Ovary (tissue), 9 donors: ENCODE data around the gene EZH1. TPM values are rescaled to one million over a fixed set of nuclear protein-coding genes. Genes with fewer than 3 reads are reported as not detected.
A peak's percentile ranks its signal among the peaks of the same experiment; 100 is the strongest.

Experiments used
- DNase-seq, 5 donors: peaks; one replicate each; pipeline ENCODE4 v3.0.0-alpha.2; 2019 to 2020
- H3K27ac ChIP-seq, 2 donors: fragments of 200-600 bp; one replicate each; pipeline versions ENCODE4 v1.5.1 to v1.8.0; 2019 to 2022
- H3K27me3 ChIP-seq: fragments of 200-600 bp; one replicate; pipeline ENCODE4 v1.8.0; 2022
- H3K36me3 ChIP-seq: fragments of 200-600 bp; sonication (generic); one replicate; pipeline ENCODE4 v1.5.1; 2019
- H3K4me1 ChIP-seq: one replicate; pipeline ENCODE4 v1.8.1; 2013; ENCODE audit warnings: mild to moderate bottlenecking, moderate library complexity; ENCODE audit not compliant: insufficient read depth
- H3K4me3 ChIP-seq: fragments of 200-600 bp; sonication (generic); one replicate; pipeline ENCODE4 v1.5.1; 2017
- H3K9me3 ChIP-seq, 2 donors: fragments of 200-600 bp in 1 of 2; sonication (generic) in 1 of 2; one replicate each; pipeline versions ENCODE4 v1.5.1 to v1.8.1; 2013 to 2019; ENCODE audit warnings: mild to moderate bottlenecking in 1 of 2, moderate library complexity in 1 of 2
- EP300 ChIP-seq: sonication (generic); formaldehyde crosslinking; IDR thresholded peaks from one replicate; pipeline ENCODE4 v1.6.1; 2017; ENCODE audit warnings: antibody characterized with exemption
- POLR2A ChIP-seq: fragments of 450-650 bp; IDR thresholded peaks from one replicate; pipeline ENCODE4 v1.6.1; 2017; ENCODE audit warnings: antibody characterized with exemption, mild to moderate bottlenecking, moderate library complexity
- WGBS, 3 donors: extraction: QIAGEN DNeasy Blood & Tissue Kit in 1 of 3; methylation state at CpG; one replicate each; pipeline versions ENCODE4 v1.1.5 to v1.1.7; 2013 to 2017; 5-methylcytosine and 5-hydroxymethylcytosine counted together
- intact Hi-C, 4 donors: fragments of 100-400 bp; cut with DNase I; formaldehyde crosslinking; loops; one replicate each; pipeline versions ENCODE4 v1.11.0 to v1.15.1; 2022 to 2023
- polyA plus RNA-seq, 2 donors: library from polyadenylated mRNA; stranded (reverse); fragments of 200-250 nt in 1 of 2; fragments of 350-450 nt in 1 of 2; fragmentation: Illumina TruSeq in 1 of 2; extraction: RNeasy Lipid Tissue Mini Kit (QIAGEN cat#74804) in 1 of 2; gene quantifications; one replicate each; pipeline ENCODE4 v1.2.3, GENCODE V29; 2013 to 2014
- total RNA-seq, 7 donors: library from RNA; depleted of rRNA in 2 of 7; stranded (reverse); fragments of >200 nt in 2 of 7; fragmentation: NEBNext Ultra II Directional in 3 of 7; extraction: Animal tissue kit (Norgen Biotek cat#: 25700) in 3 of 7; gene quantifications; one replicate each; pipeline versions ENCODE4 v1.1.0 to v1.2.4, GENCODE V29; 2016 to 2023
- TF ChIP-seq, protein P1 (sequence below), 3 donors: fragments of 450-650 bp in 2 of 3; fragments of 200-600 bp in 1 of 3; IDR thresholded peaks; one replicate each; pipeline versions ENCODE4 v1.5.1 to v1.8.0; 2016 to 2022; ENCODE audit warnings: antibody characterized with exemption in 3 of 3, mild to moderate bottlenecking in 1 of 3
- donor health status: DM: no; HTN: no; CAD: no; lungs with moderate emphysema.
- donor health status: DM: no; HTN: no; CAD: no.
- donor health status: Bipolar disorder and iron deficiency.
- donor health status: DM: yes; HTN: yes; CAD: no.
- donor health status: DM: no; HTN: no; CAD: no.
- donor health status: DM: yes; HTN: yes; CAD: no.

EZH1 gene
- total and polyA plus RNA-seq, 9 donors: 32.9 to 95.2 (median 67.8) TPM

DNA sequence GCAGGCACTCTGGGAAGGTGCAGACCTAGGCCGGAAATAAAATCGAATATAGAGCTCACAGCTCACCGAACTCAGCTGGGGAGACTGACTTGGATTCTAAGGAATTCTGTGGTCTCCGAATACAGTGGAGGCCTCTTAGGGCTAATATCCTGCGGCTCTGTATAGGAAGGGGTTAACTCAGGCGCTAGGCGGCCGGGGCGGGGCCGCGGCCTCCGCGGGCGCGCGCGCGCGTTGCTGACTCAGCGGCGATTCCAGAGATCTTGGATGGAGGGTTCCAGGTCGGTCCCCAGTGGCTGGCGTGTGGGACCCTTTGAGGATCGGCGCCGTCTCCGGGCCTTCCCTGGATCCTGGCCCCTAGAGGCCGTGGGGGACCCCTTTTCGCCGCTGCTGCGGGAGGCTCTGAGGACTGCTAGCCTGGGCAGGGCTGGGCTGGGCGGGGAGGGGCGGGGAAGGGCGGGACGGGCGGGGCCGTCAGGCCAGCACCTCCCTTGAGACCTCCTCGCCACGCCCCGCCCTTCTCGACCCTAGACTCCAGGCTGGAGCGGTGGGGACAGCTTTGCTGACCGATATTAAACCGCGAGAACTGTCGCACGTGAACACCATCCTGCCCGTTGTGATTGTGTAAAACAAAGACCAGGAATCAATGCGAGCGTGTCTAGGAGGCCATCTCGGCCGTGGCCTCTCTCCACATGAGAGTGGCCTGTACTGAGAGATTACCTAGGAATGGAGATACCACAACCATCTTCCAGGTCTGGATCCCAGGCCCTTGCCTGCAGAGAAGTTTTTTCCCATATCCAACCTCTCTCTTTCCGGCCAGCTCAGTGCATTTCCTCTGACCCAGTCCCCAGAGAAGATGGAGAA lies 66.7 kb downstream of the EZH1 start:
- intact Hi-C loops: loop anchor here in 3 of 4 donors (1.0 to 5.0 kb wide), 3 partner anchors 71 to 101 kb away; partner anchors contain the start of genes PSMC3IP (in 1 of the 3), RETREG3 (in 1 of the 3) and TUBG1 (in 1 of the 3)
- no peaks in the 10 kb centered on the region for H3K9me3 ChIP-seq
- DNase-seq: peak; percentile 77 to 91 (median 85)

GRCh38 chr17:42677012-42677857 lies 67.6 kb downstream of the EZH1 start:
- 2 to 3% (median 2%) methylated on average over 31 to 33 of the region's 33 CpGs for WGBS, 3 donors
- H3K4me1 ChIP-seq: peaks cover 20% of the 10 kb centered on the region

More for the DNA sequence above, 66.7 kb downstream of the EZH1 start:
- Histone ChIP-seq H3K36me3 (no peaks in the 10 kb centered on the region), H3K27ac (peak overlapping the region; percentile 82 to 94), H3K4me1 (peaks cover 23% of the 10 kb centered on the region), H3K4me3 (peak overlapping the region; percentile 68), H3K27me3 (no peaks in the 10 kb centered on the region)
- no peak for TF ChIP-seq EP300
- TF ChIP-seq POLR2A: peak; percentile 63
- TF ChIP-seq, protein P1, sequence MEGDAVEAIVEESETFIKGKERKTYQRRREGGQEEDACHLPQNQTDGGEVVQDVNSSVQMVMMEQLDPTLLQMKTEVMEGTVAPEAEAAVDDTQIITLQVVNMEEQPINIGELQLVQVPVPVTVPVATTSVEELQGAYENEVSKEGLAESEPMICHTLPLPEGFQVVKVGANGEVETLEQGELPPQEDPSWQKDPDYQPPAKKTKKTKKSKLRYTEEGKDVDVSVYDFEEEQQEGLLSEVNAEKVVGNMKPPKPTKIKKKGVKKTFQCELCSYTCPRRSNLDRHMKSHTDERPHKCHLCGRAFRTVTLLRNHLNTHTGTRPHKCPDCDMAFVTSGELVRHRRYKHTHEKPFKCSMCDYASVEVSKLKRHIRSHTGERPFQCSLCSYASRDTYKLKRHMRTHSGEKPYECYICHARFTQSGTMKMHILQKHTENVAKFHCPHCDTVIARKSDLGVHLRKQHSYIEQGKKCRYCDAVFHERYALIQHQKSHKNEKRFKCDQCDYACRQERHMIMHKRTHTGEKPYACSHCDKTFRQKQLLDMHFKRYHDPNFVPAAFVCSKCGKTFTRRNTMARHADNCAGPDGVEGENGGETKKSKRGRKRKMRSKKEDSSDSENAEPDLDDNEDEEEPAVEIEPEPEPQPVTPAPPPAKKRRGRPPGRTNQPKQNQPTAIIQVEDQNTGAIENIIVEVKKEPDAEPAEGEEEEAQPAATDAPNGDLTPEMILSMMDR (IDR thresholded peaks at IDR 0.05): no peak
- WGBS, 3 donors: 1% methylated on average over 50 to 53 of the region's 53 CpGs

GRCh38 chr17:42676424-42677011 lies 68.3 kb downstream of the EZH1 start, which contains the start of gene PLEKHH3:
TSS of gene PLEKHH3 (minus strand) at chr17:42676994. CDS start at chr17:42676563, 431 bp downstream.
- peaks cover 20% of the 10 kb centered on the region for H3K4me1 ChIP-seq
- H3K4me3 ChIP-seq: peak within 1 kb of the TSS; percentile 68
- no peaks in the 10 kb centered on the region for H3K9me3 ChIP-seq
- no peak for TF ChIP-seq EP300
- peak; percentile 86 for TF ChIP-seq POLR2A
- TF ChIP-seq, protein P1 (IDR thresholded peaks at IDR 0.05): peak in 2 of 3 donors; percentile 19 to 40
- no peaks in the 10 kb centered on the region for H3K27me3 ChIP-seq
- peak within 1 kb of the TSS; percentile 82 to 94 for H3K27ac ChIP-seq
- WGBS, 3 donors: 0 to 1% (median 0%) methylated on average over 49 to 51 of the region's 51 CpGs
- intact Hi-C loops: loop anchor here in 2 of 4 donors (1.0 to 5.0 kb wide), 2 partner anchors 69 to 99 kb away; partner anchors contain the start of genes PSMC3IP (in 1 of the 2), RETREG3 (in 1 of the 2) and TUBG1 (in 1 of the 2)
- DNase-seq: no peak
- H3K36me3 ChIP-seq: no peaks in the 10 kb centered on the region

More at GRCh38 chr17:42677012-42677857, 67.6 kb downstream of the EZH1 start:
- peak overlapping the region; percentile 68 for H3K4me3 ChIP-seq
- H3K36me3 ChIP-seq: no peaks in the 10 kb centered on the region
- TF ChIP-seq POLR2A: no peak
- TF ChIP-seq EP300: no peak
- TF ChIP-seq, protein P1 (IDR thresholded peaks at IDR 0.05): no peak
- H3K9me3 ChIP-seq: no peaks in the 10 kb centered on the region
- intact Hi-C loops: loop anchor here in 2 of 4 donors (1.0 to 5.0 kb wide), 2 partner anchors 70 to 100 kb away; partner anchors contain the start of genes PSMC3IP (in 1 of the 2), RETREG3 (in 1 of the 2) and TUBG1 (in 1 of the 2)
- DNase-seq: peak; percentile 100
- H3K27ac ChIP-seq: peak overlapping the region; percentile 82 to 94
- no peaks in the 10 kb centered on the region for H3K27me3 ChIP-seq
